ENCODE measurements around the gene FOXS1. TPM values are rescaled to one million over a fixed set of nuclear protein-coding genes. Genes with fewer than 3 reads are reported as not detected.

Gene FOXS1
- total and polyA plus RNA-seq, 2 donors from 2014 or later = 2.1 to 9.8 TPM

DNA sequence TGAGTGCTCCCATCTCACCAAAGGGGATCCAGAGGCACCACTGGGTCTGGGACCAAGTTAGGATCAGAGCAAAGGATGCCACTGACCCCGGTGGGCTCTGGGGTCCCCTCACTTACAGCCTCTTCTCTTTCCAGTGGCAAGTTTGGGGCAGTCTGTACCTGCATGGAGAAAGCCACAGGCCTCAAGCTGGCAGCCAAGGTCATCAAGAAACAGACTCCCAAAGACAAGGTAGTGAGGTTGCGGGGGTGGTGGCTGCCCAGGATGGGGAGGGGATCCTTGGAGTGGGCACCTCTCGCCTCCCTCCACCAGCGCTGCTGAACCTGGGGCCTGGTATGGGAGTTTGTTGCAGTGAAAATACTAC lies 21.3 kb downstream of the FOXS1 start:
- Histone ChIP-seq H3K9me3 (ENCODE audit: control insufficient read depth in 2 of 3, insufficient read depth in 1 of 3, low read length in 3 of 3) (no peaks in the 10 kb centered on the region), H3K4me1 (ENCODE audit: control insufficient read depth in 2 of 3, insufficient read depth in 2 of 3, low read depth in 1 of 3, low read length in 3 of 3) (peaks cover 0 to 3% (median 2%) of the 10 kb centered on the region in 3 donors), H3K27ac (ENCODE audit: low read depth in 2 of 2, low read length in 2 of 2) (no peak overlapping the region), H3K9ac (ENCODE audit: low read length in 3 of 3) (no peak overlapping the region), H3K4me3 (ENCODE audit: low read length in 3 of 3) (no peak overlapping the region), H3K36me3 (ENCODE audit: control insufficient read depth in 2 of 3, insufficient read depth in 3 of 3, low read length in 3 of 3) (no peaks in the 10 kb centered on the region), H3K27me3 (ENCODE audit: control insufficient read depth, insufficient read depth, low read length) (no peaks in the 10 kb centered on the region)
- DNase-seq = no peak
- no peak for FAIRE-seq
- TF ChIP-seq, protein P1, sequence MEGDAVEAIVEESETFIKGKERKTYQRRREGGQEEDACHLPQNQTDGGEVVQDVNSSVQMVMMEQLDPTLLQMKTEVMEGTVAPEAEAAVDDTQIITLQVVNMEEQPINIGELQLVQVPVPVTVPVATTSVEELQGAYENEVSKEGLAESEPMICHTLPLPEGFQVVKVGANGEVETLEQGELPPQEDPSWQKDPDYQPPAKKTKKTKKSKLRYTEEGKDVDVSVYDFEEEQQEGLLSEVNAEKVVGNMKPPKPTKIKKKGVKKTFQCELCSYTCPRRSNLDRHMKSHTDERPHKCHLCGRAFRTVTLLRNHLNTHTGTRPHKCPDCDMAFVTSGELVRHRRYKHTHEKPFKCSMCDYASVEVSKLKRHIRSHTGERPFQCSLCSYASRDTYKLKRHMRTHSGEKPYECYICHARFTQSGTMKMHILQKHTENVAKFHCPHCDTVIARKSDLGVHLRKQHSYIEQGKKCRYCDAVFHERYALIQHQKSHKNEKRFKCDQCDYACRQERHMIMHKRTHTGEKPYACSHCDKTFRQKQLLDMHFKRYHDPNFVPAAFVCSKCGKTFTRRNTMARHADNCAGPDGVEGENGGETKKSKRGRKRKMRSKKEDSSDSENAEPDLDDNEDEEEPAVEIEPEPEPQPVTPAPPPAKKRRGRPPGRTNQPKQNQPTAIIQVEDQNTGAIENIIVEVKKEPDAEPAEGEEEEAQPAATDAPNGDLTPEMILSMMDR (IDR thresholded peaks at IDR 0.05; ENCODE audit: borderline replicate concordance, extremely low read depth, insufficient read depth) = no peak
- intact Hi-C loops (cut with DNase I) = loop anchor here (10.0 kb wide), 1 partner anchor 131 kb away; the partner anchor contains the start of gene PDRG1

DNA sequence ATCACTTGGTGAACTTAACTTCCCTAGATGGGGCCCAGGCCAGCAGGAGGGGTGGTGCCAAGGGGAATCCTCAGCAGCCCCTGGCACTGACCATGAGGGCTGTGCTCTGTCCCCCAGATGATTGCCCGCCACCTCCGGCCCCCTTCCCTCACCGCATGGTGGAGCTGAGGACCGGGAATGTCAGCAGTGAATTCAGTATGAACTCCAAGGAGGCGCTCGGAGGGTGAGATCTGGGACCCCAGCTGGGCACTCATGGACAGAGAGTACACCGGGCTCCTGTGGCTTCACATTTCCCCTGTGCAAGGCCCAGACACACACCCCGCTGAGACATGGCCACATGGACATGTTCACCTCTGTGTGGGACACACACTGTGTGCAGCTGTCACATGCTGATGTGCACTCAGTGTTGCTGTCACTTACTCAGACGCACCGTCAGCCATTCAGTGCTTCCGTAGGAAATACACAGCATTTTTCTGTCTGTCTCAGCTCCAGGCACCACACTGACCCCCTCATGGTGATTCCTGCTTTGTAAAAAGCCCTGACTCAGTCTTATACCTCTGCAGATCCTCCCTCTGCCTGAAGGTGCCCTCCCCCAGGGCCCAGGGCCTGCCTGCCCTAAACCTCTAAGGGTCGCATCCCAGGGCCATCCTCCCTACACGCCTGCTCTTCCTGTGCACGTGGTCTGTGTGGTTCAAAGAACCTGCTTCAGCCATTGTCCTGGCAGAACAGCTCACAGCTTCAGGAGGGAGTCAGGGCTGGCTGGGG lies 21.9 kb downstream of the FOXS1 start:
- H3K9ac ChIP-seq (ENCODE audit: low read length in 3 of 3) = no peak overlapping the region
- H3K36me3 ChIP-seq (ENCODE audit: control insufficient read depth in 2 of 3, insufficient read depth in 3 of 3, low read length in 3 of 3) = no peaks in the 10 kb centered on the region
- DNase-seq (peak in 1 of 5 donors; percentile 61), FAIRE-seq (no peak)
- H3K9me3 ChIP-seq (ENCODE audit: control insufficient read depth in 2 of 3, insufficient read depth in 1 of 3, low read length in 3 of 3) = no peaks in the 10 kb centered on the region
- H3K27me3 ChIP-seq (ENCODE audit: control insufficient read depth, insufficient read depth, low read length) = no peaks in the 10 kb centered on the region
- peaks cover 0 to 3% (median 2%) of the 10 kb centered on the region in 3 donors for H3K4me1 ChIP-seq (ENCODE audit: control insufficient read depth in 2 of 3, insufficient read depth in 2 of 3, low read depth in 1 of 3, low read length in 3 of 3)
- intact Hi-C loops (cut with DNase I) = loop anchor here (10.0 kb wide), 1 partner anchor 131 kb away; the partner anchor contains the start of gene PDRG1
- H3K4me3 ChIP-seq (ENCODE audit: low read length in 3 of 3) = no peak overlapping the region
- TF ChIP-seq, protein P1 (IDR thresholded peaks at IDR 0.05; ENCODE audit: borderline replicate concordance, extremely low read depth, insufficient read depth) = no peak
- no peak overlapping the region for H3K27ac ChIP-seq (ENCODE audit: low read depth in 2 of 2, low read length in 2 of 2)

DNA sequence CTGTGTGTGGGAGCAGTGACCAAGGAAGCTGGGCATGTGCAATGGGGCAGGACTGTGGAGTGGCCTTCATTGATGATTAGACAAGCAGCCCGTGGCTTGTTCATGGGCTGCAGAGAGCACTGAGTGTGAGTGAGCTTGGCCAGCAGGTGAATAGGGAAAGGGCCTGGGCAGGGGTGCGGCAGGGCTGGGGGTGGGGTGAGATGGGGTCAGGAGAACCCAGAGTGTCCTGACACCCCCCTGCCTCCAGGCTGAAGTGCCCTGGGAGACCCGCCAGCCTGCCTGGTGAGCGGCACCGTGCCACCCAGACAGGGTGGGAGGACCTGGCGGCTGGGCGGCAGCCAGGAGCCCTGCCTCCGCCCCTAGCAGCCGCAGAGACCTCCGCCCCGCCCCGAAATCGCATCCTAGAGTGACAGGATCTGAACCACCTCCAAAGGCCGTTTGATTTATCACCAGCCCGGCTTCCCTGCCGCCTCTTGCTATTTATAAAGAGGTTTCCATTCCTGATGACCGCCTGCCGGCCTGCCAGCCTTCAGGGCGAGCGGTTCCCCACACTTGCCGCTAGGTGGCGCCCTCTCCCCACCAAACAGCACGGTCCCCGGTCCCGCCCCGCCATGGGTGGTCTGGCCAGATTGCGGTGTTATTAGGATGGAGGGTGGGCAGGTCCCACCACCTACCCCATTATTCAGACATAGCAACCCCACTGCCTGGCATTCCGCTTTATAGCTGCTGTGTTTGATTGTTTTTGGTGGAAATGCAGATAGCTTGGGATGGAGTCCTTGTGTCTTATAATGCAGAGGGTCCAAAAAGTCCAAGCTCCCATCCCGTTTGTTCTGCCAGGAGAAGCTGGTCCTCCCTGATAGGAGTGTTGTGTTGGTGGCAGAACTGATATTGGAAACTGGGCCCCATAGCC lies 22.7 kb downstream of the FOXS1 start:
- intact Hi-C loops (cut with DNase I) = loop anchor here (10.0 kb wide), 1 partner anchor 132 kb away; the partner anchor contains the start of gene PDRG1
- FAIRE-seq = no peak
- H3K4me3 ChIP-seq (ENCODE audit: low read length in 3 of 3) = peak overlapping the region in 1 of 3 donors; percentile 17
- no peak overlapping the region for H3K9ac ChIP-seq (ENCODE audit: low read length in 3 of 3)
- TF ChIP-seq, protein P1 (IDR thresholded peaks at IDR 0.05; ENCODE audit: borderline replicate concordance, extremely low read depth, insufficient read depth) = peak; percentile 96
- H3K27me3 ChIP-seq (ENCODE audit: control insufficient read depth, insufficient read depth, low read length) = no peaks in the 10 kb centered on the region
- DNase-seq = peak; percentile 88 to 94 (median 93)
- H3K4me1 ChIP-seq (ENCODE audit: control insufficient read depth in 2 of 3, insufficient read depth in 2 of 3, low read depth in 1 of 3, low read length in 3 of 3) = peaks cover 0 to 3% (median 2%) of the 10 kb centered on the region in 3 donors
- H3K27ac ChIP-seq (ENCODE audit: low read depth in 2 of 2, low read length in 2 of 2) = no peak overlapping the region
- no peaks in the 10 kb centered on the region for H3K36me3 ChIP-seq (ENCODE audit: control insufficient read depth in 2 of 3, insufficient read depth in 3 of 3, low read length in 3 of 3)
- H3K9me3 ChIP-seq (ENCODE audit: control insufficient read depth in 2 of 3, insufficient read depth in 1 of 3, low read length in 3 of 3) = no peaks in the 10 kb centered on the region
